ENCODE results near the gene DCUN1D2.
"Not testable (repeated sequence)": the region's sequence is repeated elsewhere in the genome, so short reads cannot be mapped to it uniquely, and the experiment has no call there.

The DCUN1D2 gene

GRCh38 chr13:113446488-113446854 is 44.0 kb downstream of the DCUN1D2 start:
- peak; percentile 38 for DNase-seq (ENCODE audit: low spot score)

DNA sequence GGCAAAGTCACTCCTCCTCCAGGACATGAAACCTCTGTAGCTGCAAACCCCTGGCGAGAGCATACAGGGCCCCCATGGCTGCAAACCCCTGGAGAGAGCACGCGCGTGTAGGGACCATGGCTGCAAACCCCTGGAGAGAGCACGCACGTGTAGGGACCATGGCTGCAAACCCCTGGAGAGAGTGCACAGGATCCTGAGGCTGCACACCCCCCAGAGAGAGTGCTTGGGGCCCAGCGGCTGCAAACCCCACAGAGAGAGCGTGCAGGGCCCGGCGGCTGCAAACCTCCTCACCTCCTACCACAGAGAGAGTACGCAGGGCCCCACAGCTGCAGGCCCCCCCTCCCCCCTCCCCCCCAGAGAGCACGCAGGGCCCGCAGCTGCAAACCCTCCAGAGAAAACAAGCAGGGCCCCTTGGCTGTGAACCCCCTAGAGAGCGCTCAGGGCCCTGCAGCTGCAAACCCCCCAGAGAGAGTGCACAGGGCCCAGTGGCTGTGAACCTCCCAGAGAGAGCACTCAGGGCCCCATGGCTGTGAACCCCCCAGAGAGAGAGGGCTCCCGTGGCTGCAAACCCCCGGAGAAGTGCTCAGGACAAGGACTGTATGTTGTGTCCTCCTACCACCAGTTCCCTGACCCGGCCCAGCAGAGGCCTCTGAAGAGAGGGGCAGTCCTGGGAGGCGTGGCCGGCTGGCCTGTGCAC is 44.6 kb downstream of the DCUN1D2 start:
- DNase-seq (ENCODE audit: low spot score): peak; percentile 55

- peak; percentile 17 for DNase-seq (ENCODE audit: low spot score)
Measured at GRCh38 chr13:113443991-113444390, 46.5 kb downstream of the DCUN1D2 start.

- no peak for DNase-seq (ENCODE audit: low spot score)
Measured at GRCh38 chr13:113442985-113443362, 47.5 kb downstream of the DCUN1D2 start.

DNA sequence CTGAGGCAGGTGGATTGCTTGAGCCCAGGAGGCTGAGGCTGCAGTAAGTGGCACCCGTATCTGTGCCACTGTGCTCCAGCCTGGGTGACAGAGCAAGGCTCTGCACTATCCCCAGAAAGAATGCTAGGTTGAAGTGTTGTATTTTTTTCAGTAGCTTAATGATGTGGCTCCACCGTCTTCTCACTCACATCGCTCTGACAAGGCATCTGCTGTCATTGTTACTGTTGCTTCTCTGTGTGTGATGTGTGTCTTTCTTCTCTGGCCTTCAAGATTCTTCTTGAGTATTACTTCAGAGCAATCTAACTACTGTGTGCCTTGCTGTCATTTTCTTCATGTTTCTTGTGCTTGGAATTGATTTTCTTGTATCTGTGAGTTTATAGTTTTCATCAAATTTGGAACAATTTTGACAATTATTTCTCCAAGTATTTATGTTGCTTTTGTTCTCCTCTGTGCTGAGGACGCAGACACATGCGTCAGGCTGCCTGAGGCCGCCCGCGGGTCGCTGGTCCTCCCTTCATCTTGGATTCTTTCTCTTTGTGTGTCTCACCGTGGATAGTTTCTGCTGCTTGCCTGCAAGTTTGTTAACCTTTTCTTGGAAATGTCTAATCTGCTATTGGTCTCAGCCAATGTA is 48.0 kb downstream of the DCUN1D2 start:
- DNase-seq (ENCODE audit: low spot score): no peak

GRCh38 chr13:113441661-113442060 is 48.9 kb downstream of the DCUN1D2 start:
- DNase-seq (ENCODE audit: low spot score): no peak

DNA sequence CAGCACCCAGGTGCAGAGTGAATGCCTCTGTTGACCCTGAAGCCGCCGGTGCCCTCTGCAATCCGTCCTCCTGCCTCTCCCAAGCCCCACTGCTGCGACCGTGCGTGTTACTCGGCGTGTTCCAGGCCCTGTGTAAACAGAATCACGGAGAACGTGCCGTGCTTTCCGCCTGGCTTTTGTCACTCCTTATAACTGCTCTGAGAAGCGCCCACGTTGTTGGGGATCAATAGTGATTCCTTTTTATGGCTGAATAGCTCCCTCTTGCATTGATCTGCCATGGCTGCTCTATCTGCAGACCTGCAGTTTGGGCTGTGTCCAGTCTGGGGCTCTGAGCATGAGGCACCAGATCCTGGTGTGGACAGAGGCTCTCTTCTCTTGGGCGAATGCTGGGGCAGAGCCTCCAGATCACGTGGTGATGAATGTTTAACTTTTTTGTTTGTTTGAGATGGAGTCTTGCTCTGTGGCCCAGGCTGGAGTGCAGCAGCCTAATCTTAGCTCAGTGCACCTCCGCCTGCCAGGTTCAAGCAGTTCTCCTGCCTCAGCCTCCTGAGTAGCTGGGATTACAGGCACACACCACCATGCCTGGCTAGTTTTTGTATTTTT is 53.0 kb downstream of the DCUN1D2 start:
- no peak for DNase-seq (ENCODE audit: low spot score)

GRCh38 chr13:113436866-113437265 is 53.6 kb downstream of the DCUN1D2 start:
- DNase-seq (ENCODE audit: low spot score): not testable (repeated sequence)

GRCh38 chr13:113435907-113436306 is 54.6 kb downstream of the DCUN1D2 start:
- DNase-seq (ENCODE audit: low spot score): not testable (repeated sequence)

DNA sequence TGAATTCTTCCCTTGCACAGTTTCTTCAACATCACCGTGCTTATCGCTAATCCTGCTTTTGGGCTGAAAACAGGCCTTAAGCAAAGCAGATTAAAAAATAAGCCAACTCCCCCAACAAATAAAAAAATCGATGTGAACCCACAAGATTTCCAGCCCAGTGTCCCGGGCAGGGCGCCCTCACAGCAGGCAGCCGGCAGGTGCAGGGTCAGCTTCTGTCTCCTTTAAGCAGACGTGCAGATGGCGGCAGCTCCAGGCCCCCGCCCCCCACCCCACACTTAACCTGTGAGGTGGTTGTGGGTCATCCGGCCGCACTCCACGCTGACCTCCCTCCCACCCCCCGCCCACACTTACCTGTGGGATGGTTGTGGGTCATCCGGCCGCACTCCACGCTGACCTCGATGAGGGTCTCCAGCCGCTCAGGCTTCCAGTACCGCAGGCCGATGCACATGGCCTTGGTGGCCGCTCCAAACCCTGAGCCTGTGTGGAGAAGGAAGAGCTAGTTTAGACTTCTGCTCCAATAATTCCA is 57.1 kb downstream of the DCUN1D2 start:
- DNase-seq (ENCODE audit: low spot score): no peak

DNA sequence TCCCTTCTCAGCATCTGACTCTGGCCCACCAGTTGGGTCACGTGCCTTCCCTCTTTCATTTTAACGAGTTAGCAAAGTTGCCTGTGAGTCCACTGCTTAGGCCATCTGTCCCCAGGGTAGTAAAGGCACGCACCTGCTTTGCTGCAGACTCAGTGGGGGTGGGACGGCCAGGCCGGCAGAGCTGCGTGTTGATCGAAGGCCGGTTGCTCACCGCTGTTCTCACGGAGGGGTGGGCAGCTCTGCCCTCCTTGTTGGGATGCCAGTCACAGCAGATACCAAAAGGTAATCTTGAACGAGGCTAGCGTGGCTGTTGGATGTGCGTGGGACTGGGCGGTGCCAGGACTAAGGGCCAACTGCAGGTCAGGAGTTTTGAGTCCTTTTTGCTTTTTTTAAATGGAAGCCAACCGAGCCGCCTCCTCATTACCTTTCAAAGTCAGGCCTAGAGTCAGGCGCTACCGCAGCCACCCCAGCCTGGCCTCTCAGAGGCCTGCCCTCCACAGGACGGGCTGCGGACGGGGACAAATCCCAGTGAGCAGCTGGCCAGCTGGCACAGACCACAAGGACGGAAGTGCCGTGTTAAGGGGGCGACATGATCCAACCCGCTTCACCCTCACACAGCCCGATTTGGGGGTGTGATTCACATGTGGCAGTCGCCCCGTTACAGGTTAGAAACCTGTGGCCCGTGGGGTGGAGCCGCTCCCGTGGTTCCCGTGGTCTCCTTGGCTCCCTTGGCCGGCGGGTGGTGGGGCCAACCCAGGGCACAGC is 57.8 kb downstream of the DCUN1D2 start:
- no peak for DNase-seq (ENCODE audit: low spot score)

DNA sequence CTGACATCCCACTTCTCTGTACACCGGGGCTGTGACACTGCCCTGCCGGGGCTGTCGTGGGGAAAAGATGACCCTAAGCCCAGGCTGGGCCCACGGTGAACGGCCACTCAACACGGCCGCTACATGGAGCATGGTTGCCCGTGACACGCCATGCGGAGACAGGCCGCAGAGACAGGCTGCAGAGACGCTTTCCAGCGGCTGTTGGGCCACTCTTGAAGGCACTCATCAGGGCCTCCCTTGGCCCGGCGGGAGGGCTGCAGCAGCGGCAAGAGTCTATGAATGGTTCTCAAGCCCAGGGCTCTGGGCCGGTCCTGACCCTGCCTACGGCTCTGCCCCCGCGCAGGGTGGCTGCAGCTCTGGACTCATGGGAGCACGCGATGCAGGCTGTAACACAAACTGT is 59.3 kb downstream of the DCUN1D2 start:
- no peak for DNase-seq (ENCODE audit: low spot score)

- no peak for DNase-seq (ENCODE audit: low spot score)
Measured at GRCh38 chr13:113430378-113431110, 60.0 kb downstream of the DCUN1D2 start.

- DNase-seq (ENCODE audit: low spot score): no peak
Measured at GRCh38 chr13:113429608-113429985, 60.9 kb downstream of the DCUN1D2 start.

DNA sequence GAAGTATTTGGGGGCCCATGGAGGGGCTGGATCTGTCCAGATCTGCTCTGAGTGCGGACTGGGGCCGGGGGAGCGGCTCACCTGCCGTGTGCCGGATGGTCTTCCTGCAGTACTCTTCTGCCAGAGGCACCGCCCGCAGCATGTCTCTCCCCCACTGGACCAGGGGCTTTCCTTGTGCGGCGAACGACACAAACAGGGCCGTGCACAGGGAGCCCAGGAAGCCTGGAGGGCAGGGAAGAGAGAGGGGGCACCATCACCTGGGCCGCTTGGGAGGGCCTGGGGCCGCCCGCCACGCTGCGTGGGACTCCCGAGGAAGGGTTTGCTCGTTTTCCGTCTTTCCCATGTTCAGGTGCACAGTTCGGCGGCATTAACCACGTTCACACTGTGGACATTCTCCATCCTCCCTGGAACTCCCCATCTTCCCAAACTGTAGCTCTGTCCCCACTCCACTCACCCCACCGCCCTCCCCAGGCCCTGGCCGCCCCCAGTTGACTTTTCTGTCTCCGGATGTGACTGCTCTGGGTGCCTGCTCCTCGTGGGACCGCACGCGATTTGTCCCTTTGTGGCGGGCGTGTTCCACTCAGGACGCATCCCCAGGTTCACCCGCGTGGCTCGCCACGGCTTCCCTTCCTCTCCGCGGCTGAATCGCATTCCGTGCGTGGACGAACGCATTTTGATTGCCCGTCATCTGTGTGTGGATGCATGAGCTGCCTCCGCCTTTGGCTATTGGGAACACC is 61.5 kb downstream of the DCUN1D2 start:
- DNase-seq (ENCODE audit: low spot score): no peak

DNA sequence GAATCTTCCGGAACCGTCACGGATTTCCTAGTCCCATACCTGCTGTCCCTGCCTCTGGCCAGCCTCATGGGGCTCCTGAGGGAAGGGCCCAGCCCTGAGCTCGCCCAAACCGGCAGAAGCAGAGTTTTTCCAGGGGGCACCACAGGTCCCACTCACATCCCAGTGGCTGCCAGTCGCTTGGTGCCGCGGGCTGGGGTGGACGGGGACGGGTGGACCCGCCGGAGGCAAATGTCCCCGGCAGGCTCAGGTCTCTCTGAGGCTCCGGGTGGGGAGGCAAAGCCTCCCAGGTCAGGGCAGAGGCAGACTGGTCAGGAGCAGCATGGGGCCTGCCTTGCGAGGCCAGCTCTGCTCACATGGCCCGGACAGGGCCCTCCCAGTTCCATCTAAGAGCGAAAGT is 62.0 kb downstream of the DCUN1D2 start:
- no peak for DNase-seq (ENCODE audit: low spot score)

GRCh38 chr13:113427562-113428468 is 62.7 kb downstream of the DCUN1D2 start:
- no peak for DNase-seq (ENCODE audit: low spot score)

DNA sequence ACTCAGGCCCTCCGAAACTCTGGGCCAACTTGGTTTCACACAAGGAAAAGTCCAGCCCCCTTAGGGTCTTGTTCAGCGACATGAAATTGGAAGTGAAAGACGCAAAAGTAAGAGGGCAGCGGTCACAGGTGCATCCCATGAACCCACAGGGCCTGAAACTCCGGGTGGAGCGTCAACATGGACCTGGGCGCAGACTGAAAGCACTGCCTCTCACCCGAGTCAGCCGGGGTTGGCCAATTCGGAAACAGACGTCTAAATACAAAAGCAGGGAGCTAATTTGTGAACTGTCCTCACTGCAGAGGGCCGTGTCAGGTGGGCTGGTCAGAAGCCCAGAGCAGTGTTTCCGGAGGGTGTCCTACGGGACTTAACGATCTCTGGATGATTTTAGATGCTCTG is 63.9 kb downstream of the DCUN1D2 start:
- DNase-seq (ENCODE audit: low spot score): no peak

DNA sequence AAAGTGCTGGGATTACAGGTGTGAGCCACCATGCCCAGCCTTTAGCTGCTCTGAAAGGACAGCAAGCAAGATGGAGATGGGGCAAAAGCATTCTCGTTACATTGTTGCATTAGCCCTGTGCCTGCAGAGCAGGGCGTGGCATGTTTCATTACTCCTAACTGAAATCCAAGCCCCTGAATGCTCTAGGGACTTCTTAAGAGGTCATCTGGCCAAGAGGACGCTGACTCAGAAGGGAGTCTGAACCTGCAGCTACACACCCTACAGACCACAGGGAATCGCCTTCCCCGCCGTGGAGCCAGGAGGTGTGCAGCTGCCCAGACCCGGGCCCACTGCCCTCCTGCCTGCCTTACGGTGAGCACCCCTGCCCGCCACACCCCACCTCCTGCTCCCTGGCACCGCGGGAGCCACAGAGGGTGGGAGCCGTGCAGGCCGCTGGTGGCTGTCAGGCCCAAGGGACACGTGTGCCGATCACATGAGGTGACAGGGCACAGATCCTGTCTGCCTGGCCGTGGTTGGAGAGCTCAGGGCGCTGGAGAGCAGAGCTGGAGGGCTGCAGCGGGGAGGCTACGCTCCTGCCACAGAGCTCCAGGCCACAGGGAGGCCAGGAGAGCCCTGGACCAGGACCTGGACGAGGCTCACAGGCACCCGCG is 64.4 kb downstream of the DCUN1D2 start:
- DNase-seq (ENCODE audit: low spot score): no peak
